Stimulated activated memory B cell treated with anti-CD40 and anti-IgM and Interleukin-4, amounts not matched to agents 10 μg/mL and 1 μg/mL and 100 μg/mL, for 72 hours (primary cell): Measurements from ENCODE around the gene IFNA2.
"Not testable (repeated sequence)": the region's sequence is repeated elsewhere in the genome, so short reads cannot be mapped to it uniquely, and the experiment has no call there.

Experiments
- ATAC-seq: fragments of 150-1000 bp; cut with Tn5 transposase; 2 replicates; pipeline ENCODE4 v1.10.0; 2021
- H3K27ac Mint-ChIP-seq: one replicate; pipeline ENCODE4 v1.8.0; 2022; ENCODE audit warnings: mild to moderate bottlenecking, mixed read lengths
- H3K27me3 Mint-ChIP-seq: one replicate; pipeline ENCODE4 v1.8.0; 2022; ENCODE audit warnings: mixed read lengths
- H3K36me3 Mint-ChIP-seq: one replicate; pipeline ENCODE4 v1.8.0; 2022; ENCODE audit warnings: mixed read lengths
- H3K4me1 Mint-ChIP-seq: one replicate; pipeline ENCODE4 v1.8.0; 2022; ENCODE audit warnings: mixed read lengths
- H3K4me3 Mint-ChIP-seq: one replicate; pipeline ENCODE4 v1.8.0; 2022; ENCODE audit warnings: mild to moderate bottlenecking, moderate library complexity, mixed read lengths
- H3K9me3 Mint-ChIP-seq: one replicate; pipeline ENCODE4 v1.8.0; 2022; ENCODE audit warnings: mixed read lengths

IFNA2 gene

GRCh38 chr9:21399956-21400355 lies 14.8 kb upstream of the IFNA2 start:
- no peak overlapping the region for H3K4me3 Mint-ChIP-seq
- ATAC-seq: no peak
- H3K9me3 Mint-ChIP-seq: no peaks in the 10 kb centered on the region
- H3K27ac Mint-ChIP-seq: no peak overlapping the region
- H3K27me3 Mint-ChIP-seq: peaks cover 76% of the 10 kb centered on the region
- H3K4me1 Mint-ChIP-seq: peaks cover 29% of the 10 kb centered on the region
- H3K36me3 Mint-ChIP-seq: no peaks in the 10 kb centered on the region

DNA sequence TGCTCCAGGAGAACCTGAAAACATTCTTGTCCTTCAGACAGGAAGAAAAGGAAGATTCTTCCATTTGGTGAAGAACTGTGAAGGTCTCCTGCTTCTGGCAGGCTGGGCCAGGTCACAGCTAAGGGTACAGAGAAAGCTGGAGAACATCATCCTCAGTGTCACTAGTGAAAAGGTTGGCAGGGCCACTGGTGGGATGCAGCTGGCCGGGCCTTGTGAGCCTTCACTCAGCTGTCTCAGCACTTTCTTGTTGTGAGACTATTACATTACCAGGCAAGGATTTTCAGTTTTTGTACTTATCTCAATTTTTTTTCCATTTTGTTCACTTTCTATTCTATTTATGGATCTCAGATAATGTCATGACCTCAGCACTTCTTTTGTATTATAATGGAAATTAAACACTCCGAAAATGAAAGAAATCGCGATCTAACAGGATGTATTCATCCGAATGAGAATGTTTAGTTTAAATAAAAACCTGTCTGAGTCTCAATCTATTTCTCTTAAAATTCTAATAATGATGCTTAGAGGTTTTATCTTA lies 13.8 kb upstream of the IFNA2 start:
- no peak for ATAC-seq
- H3K36me3 Mint-ChIP-seq: no peaks in the 10 kb centered on the region
- H3K27me3 Mint-ChIP-seq: peaks cover 76% of the 10 kb centered on the region
- H3K27ac Mint-ChIP-seq: no peak overlapping the region
- H3K9me3 Mint-ChIP-seq: no peaks in the 10 kb centered on the region
- H3K4me3 Mint-ChIP-seq: no peak overlapping the region
- peaks cover 29% of the 10 kb centered on the region for H3K4me1 Mint-ChIP-seq

DNA sequence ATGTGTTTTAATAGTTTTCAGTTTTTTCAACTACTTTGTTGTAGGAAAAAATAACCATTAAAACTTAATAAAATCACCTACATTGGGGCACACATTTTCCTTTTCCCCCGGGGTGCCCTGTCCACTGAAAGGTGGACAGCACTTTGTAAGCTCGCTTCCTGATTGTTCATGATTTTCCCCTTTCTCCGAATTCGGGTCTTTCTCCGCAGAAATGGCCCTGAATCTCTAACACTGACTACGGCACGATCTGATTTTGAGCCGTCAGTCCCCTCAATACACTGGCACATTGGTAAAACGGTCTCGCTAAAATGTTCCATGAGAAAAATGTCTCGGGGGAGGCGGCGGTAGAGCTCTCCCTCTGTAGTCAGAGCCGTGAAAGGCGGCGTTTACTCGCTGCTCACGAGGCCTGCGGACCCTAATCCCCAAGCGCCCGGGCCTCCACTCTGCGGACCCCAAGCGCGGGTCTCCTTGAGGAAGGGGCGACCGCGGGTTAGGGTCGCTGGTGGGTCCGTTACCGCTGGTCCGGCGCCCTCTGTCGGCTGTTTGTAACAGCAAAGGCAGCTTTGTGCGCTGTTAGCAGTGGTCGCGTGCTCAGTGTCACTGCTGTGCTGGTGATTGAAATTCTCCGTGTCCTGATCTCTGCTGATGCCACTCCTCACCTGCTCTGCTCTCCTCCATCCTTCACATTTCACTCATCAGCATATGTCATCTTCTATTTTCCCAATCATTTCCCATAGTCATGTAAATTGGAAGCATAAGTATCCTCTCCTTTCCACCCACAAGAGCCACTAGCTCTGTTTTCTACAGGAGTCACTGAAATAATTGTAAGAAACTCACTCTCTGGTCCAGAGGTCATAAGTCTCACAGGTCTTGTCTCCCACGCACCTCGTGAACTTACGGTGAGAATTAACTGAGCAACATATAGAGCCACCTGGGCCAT lies 10.8 kb upstream of the IFNA2 start:
- peaks cover 85% of the 10 kb centered on the region for H3K27me3 Mint-ChIP-seq
- peaks cover 22% of the 10 kb centered on the region for H3K4me1 Mint-ChIP-seq
- no peaks in the 10 kb centered on the region for H3K36me3 Mint-ChIP-seq
- no peaks in the 10 kb centered on the region for H3K9me3 Mint-ChIP-seq
- ATAC-seq: peak; percentile 62
- H3K27ac Mint-ChIP-seq: no peak overlapping the region
- H3K4me3 Mint-ChIP-seq: peak overlapping the region; percentile 22

- peaks cover 85% of the 10 kb centered on the region for H3K27me3 Mint-ChIP-seq
- H3K4me3 Mint-ChIP-seq: no peak overlapping the region
- peak; percentile 78 for ATAC-seq
- H3K27ac Mint-ChIP-seq: no peak overlapping the region
- no peaks in the 10 kb centered on the region for H3K9me3 Mint-ChIP-seq
- no peaks in the 10 kb centered on the region for H3K36me3 Mint-ChIP-seq
- H3K4me1 Mint-ChIP-seq: peaks cover 16% of the 10 kb centered on the region
Measured at GRCh38 chr9:21392270-21392669, 7.1 kb upstream of the IFNA2 start.

DNA sequence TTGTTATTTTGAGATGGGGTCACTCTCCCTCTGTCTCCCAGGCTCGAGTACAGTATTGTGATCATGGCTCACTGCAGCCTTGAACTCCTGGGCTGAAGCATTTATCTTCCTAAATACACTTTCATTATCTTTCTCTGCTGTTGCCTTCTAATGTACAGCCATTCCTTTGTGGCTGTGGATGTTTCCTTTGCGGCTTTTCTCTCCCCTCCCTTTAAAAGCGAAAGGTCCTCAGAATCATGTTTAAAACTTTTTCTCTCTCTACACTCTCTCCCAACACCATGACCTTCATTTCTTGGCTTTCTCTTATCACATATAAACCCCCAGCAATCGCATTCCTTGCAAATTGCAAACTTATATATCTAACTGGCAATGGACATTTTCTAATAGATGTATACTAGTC lies 1.6 kb downstream of the IFNA2 start:
- Mint-ChIP-seq H3K4me3 (no peak overlapping the region), H3K4me1 (peaks cover 29% of the 10 kb centered on the region), H3K36me3 (no peaks in the 10 kb centered on the region), H3K27ac (no peak overlapping the region), H3K9me3 (no peaks in the 10 kb centered on the region), H3K27me3 (peaks cover 30% of the 10 kb centered on the region)
- ATAC-seq: no peak

GRCh38 chr9:21381448-21382339 lies 3.5 kb downstream of the IFNA2 start:
- peaks cover 29% of the 10 kb centered on the region for H3K4me1 Mint-ChIP-seq
- H3K27ac Mint-ChIP-seq: no peak overlapping the region
- peak; percentile 97 for ATAC-seq
- no peaks in the 10 kb centered on the region for H3K9me3 Mint-ChIP-seq
- no peak overlapping the region for H3K4me3 Mint-ChIP-seq
- H3K36me3 Mint-ChIP-seq: no peaks in the 10 kb centered on the region
- peaks cover 21% of the 10 kb centered on the region for H3K27me3 Mint-ChIP-seq

DNA sequence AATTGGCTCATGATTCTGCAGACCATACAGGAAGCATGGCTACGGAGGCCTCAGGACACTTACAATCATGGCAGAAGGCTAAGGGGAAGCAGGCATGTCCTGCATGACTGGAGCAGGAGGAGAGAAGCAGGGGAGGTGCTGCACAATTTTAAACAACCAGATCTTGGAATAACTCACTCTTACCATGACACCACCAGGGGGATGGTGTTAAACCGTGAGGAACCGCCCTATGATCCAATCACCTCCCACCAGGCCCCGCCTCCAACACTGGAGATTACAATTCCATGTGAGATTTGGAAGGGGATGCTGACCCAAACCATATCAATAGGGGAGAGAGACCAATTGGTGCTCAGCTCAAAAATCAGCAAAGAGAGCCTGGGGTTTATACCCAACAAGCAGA lies 13.7 kb downstream of the IFNA2 start:
- not testable (repeated sequence) for ATAC-seq, H3K36me3 Mint-ChIP-seq, H3K4me1 Mint-ChIP-seq, H3K9me3 Mint-ChIP-seq, H3K27ac Mint-ChIP-seq, H3K4me3 Mint-ChIP-seq
- H3K27me3 Mint-ChIP-seq: peaks cover 17% of the 10 kb centered on the region

GRCh38 chr9:21367957-21368356 lies 17.2 kb downstream of the IFNA2 start, which contains the start of gene IFNA13:
TSS of gene IFNA13 (minus strand) at chr9:21368057. CDS start at chr9:21368010, 47 bp downstream.
- ATAC-seq: no peak
- Mint-ChIP-seq H3K27ac (no peak within 1 kb of the TSS), H3K36me3 (no peaks in the 10 kb centered on the region), H3K9me3 (no peaks in the 10 kb centered on the region), H3K4me1 (peaks cover 18% of the 10 kb centered on the region), H3K27me3 (peaks cover 32% of the 10 kb centered on the region), H3K4me3 (no peak within 1 kb of the TSS)

DNA sequence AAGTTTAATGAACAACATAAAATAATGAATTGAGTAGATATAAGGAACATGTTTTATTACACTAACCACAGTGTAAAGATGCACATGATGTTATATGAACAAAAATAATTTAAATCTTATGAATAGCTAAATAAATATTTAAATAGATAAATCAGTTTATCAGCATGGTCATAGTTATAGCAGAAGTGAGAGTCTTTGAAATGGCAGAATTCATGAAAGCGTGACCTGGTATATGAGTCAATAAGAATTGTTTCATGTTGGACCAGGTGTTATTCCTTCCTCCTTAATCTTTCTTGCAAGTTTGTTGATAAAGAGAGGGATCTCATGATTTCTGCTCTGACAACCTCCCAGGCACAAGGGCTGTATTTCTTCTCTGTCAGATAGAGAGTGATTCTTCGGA lies 18.0 kb downstream of the IFNA2 start:
- H3K4me3 Mint-ChIP-seq, H3K27ac Mint-ChIP-seq, H3K9me3 Mint-ChIP-seq, H3K36me3 Mint-ChIP-seq: not testable (repeated sequence)
- H3K27me3 Mint-ChIP-seq: peaks cover 33% of the 10 kb centered on the region
- peaks cover 18% of the 10 kb centered on the region for H3K4me1 Mint-ChIP-seq
- ATAC-seq: peak; percentile 81

GRCh38 chr9:21362287-21362686 lies 22.9 kb downstream of the IFNA2 start:
- ATAC-seq: no peak
- peaks cover 33% of the 10 kb centered on the region for H3K4me1 Mint-ChIP-seq
- no peak overlapping the region for H3K27ac Mint-ChIP-seq
- no peaks in the 10 kb centered on the region for H3K36me3 Mint-ChIP-seq
- peaks cover 33% of the 10 kb centered on the region for H3K27me3 Mint-ChIP-seq
- no peaks in the 10 kb centered on the region for H3K9me3 Mint-ChIP-seq
- H3K4me3 Mint-ChIP-seq: no peak overlapping the region

- ATAC-seq: peak; percentile 73
- peaks cover 7% of the 10 kb centered on the region for H3K36me3 Mint-ChIP-seq
- peak overlapping the region; percentile 18 for H3K4me3 Mint-ChIP-seq
- no peak overlapping the region for H3K27ac Mint-ChIP-seq
- peaks cover 8% of the 10 kb centered on the region for H3K27me3 Mint-ChIP-seq
- H3K9me3 Mint-ChIP-seq: peaks cover 4% of the 10 kb centered on the region
- H3K4me1 Mint-ChIP-seq: peaks cover 18% of the 10 kb centered on the region
Measured at GRCh38 chr9:21357479-21358460, 27.4 kb downstream of the IFNA2 start.

DNA sequence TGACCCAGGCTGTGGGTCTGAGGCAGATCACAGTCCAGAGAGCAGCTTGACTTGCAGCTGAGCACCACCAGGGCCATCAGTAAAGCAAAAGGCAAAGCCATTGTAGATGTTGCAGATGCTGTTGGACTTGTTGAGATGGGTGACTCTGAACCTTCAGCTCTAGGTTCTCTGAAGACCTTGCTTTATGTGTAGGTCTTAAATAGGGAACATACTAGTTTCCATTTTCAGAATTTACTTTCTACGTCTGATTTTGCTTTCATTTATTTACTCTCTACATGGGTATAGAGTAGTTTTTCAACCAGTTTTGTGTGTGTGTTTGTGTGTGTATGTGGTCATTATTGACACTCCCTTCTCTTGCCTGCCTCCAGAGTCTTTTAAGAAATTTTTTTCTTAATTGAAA lies 34.4 kb downstream of the IFNA2 start, which contains the start of gene IFNA6:
TSS of gene IFNA6 (minus strand) at position 101 of the 400 bp plus-strand sequence. CDS start at position 101, 0 bp downstream.
- Mint-ChIP-seq H3K36me3 (peaks cover 7% of the 10 kb centered on the region), H3K27me3 (peaks cover 34% of the 10 kb centered on the region), H3K4me3 (no peak within 1 kb of the TSS), H3K27ac (no peak within 1 kb of the TSS), H3K9me3 (peaks cover 4% of the 10 kb centered on the region), H3K4me1 (no peaks in the 10 kb centered on the region)
- no peak for ATAC-seq

- H3K36me3 Mint-ChIP-seq: no peaks in the 10 kb centered on the region
- no peak overlapping the region for H3K27ac Mint-ChIP-seq
- ATAC-seq: no peak
- peaks cover 45% of the 10 kb centered on the region for H3K27me3 Mint-ChIP-seq
- no peaks in the 10 kb centered on the region for H3K9me3 Mint-ChIP-seq
- H3K4me3 Mint-ChIP-seq: no peak overlapping the region
- peaks cover 6% of the 10 kb centered on the region for H3K4me1 Mint-ChIP-seq
Measured at GRCh38 chr9:21348430-21348970, 36.7 kb downstream of the IFNA2 start.

GRCh38 chr9:21340735-21341134 lies 44.5 kb downstream of the IFNA2 start:
- Mint-ChIP-seq H3K27ac (no peak overlapping the region), H3K36me3 (no peaks in the 10 kb centered on the region), H3K27me3 (peaks cover 35% of the 10 kb centered on the region), H3K9me3 (no peaks in the 10 kb centered on the region), H3K4me3 (no peak overlapping the region), H3K4me1 (peaks cover 14% of the 10 kb centered on the region)
- no peak for ATAC-seq
